SU-DHL-6 (cell line): ENCODE measurements around the gene COMMD9.

Experiments
- EZH2phosphoT487 ChIP-seq: fragments of 200-600 bp; sonication (generic), shearing (Covaris generic); conservative IDR thresholded peaks from 2 replicates; pipeline ENCODE4 v1.6.1; 2018; ENCODE audit warnings: mild to moderate bottlenecking, antibody characterized with exemption, low read length, moderate library complexity, mixed read lengths
- TF ChIP-seq, protein P1 (sequence below): fragments of 200-600 bp; sonication (generic); IDR thresholded peaks from one replicate; pipeline ENCODE4 v1.5.1; 2017; ENCODE audit warnings: antibody characterized with exemption, mild to moderate bottlenecking, low read length, moderate library complexity; ENCODE audit not compliant: insufficient read depth, poor library complexity, severe bottlenecking

- TF ChIP-seq EZH2phosphoT487 = no peak
- TF ChIP-seq, protein P1, sequence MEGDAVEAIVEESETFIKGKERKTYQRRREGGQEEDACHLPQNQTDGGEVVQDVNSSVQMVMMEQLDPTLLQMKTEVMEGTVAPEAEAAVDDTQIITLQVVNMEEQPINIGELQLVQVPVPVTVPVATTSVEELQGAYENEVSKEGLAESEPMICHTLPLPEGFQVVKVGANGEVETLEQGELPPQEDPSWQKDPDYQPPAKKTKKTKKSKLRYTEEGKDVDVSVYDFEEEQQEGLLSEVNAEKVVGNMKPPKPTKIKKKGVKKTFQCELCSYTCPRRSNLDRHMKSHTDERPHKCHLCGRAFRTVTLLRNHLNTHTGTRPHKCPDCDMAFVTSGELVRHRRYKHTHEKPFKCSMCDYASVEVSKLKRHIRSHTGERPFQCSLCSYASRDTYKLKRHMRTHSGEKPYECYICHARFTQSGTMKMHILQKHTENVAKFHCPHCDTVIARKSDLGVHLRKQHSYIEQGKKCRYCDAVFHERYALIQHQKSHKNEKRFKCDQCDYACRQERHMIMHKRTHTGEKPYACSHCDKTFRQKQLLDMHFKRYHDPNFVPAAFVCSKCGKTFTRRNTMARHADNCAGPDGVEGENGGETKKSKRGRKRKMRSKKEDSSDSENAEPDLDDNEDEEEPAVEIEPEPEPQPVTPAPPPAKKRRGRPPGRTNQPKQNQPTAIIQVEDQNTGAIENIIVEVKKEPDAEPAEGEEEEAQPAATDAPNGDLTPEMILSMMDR = no peak
Observed at GRCh38 chr11:36251823-36252222, 37.4 kb downstream of the COMMD9 start.
